ENCODE results near the gene MED15. TPM values are rescaled to one million over a fixed set of nuclear protein-coding genes. Genes with fewer than 3 reads are reported as not detected.
"Not testable (repeated sequence)": the region's sequence is repeated elsewhere in the genome, so short reads cannot be mapped to it uniquely, and the experiment has no call there.

MED15 gene
- total RNA-seq, 3 donors from 2014 or later: 36.6 to 53.1 (median 52.3) TPM

DNA sequence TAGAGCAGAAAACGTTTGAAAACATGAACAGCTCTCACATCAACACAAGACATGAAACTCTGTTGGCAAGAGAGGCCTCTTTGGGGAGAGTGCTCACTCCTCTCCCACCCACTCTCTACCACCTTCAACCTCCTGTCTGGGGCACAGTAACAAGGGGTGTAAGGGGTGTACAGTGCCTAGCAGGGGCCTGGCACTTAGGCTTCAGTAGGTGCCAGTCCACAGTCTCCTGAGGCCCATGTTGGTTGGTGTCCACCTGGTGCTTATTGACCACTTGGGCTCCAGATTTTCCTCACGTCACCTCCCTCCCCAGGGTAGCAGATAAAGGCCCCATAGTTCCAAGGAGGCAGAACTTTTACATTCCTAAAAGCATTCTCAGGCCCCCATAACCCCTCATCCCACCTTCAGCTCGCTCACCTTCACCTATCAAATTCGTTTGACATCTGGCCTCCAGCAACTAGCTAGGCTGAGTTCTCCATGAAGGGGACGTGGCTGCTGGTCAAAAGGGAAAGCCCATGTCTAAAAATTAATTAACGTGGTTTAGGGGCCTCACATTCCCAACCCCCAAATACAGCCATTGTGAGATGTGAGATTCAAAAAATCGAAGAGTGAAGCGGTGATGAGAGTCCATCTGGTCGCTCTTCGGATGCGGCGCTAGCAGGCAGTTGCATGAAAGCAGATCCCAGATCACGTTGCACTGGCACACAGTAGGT lies 712 bp upstream of the MED15 start:
- intact Hi-C loops (cut with DNase I; ENCODE audit: low total_unique reads): no loop called here
- H3K4me3 ChIP-seq: peak overlapping the region; percentile 85 to 96 (median 90)
- no peak for DNase-seq (ENCODE audit: low spot score in 2 of 2)
- H3K36me3 ChIP-seq: no peaks in the 10 kb centered on the region
- H3K27me3 ChIP-seq: no peaks in the 10 kb centered on the region
- H3K27ac ChIP-seq: peak overlapping the region; percentile 97 to 98
- no peaks in the 10 kb centered on the region for H3K9me3 ChIP-seq
- TF ChIP-seq, protein P1, sequence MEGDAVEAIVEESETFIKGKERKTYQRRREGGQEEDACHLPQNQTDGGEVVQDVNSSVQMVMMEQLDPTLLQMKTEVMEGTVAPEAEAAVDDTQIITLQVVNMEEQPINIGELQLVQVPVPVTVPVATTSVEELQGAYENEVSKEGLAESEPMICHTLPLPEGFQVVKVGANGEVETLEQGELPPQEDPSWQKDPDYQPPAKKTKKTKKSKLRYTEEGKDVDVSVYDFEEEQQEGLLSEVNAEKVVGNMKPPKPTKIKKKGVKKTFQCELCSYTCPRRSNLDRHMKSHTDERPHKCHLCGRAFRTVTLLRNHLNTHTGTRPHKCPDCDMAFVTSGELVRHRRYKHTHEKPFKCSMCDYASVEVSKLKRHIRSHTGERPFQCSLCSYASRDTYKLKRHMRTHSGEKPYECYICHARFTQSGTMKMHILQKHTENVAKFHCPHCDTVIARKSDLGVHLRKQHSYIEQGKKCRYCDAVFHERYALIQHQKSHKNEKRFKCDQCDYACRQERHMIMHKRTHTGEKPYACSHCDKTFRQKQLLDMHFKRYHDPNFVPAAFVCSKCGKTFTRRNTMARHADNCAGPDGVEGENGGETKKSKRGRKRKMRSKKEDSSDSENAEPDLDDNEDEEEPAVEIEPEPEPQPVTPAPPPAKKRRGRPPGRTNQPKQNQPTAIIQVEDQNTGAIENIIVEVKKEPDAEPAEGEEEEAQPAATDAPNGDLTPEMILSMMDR (IDR thresholded peaks at IDR 0.05): no peak
- no peak for TF ChIP-seq POLR2AphosphoS5 (IDR thresholded peaks at IDR 0.05)
- TF ChIP-seq POLR2A (IDR thresholded peaks at IDR 0.05): no peak
- H3K4me1 ChIP-seq: peaks cover 5 to 7% of the 10 kb centered on the region in 2 donors

DNA sequence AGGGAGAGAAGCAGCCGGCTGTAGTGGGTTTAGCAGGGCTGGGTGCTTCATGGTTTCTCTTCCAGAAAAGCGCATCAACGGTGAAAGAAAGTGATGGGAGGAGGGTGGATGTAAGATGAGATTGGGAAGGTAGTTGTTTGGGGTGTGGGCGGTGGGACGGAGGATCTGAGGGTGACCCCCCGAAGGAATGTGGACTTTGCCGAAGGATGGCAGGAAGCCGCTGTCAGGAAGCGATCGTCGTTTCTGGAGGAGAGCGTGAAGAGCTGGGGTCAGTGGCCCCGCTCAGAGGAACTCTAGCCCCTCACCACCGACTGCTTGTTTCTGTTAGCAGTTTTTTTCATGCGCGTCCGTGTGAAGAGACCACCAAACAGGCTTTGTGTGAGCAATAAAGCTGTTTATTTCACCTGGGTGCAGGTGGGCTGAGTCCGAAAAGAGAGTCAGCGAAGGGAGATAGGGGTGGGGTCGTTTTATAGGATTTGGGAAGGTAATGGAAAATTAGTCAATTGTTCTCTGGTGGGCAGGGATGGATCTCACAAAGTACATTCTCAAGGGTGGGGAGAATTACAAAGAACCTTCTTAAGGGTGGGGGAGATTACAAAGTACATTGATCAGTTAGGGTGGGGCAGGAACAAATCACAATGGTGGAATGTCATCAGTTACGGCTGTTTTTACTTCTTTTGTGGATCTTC lies 801 bp downstream of the MED15 start:
- H3K27me3 ChIP-seq; H3K4me1 ChIP-seq; DNase-seq (ENCODE audit: low spot score in 2 of 2); intact Hi-C loops (cut with DNase I; ENCODE audit: low total_unique reads); H3K9me3 ChIP-seq; H3K36me3 ChIP-seq: not testable (repeated sequence)
- Histone ChIP-seq H3K27ac (peak overlapping the region; percentile 97 to 98), H3K4me3 (peak overlapping the region; percentile 85 to 96 (median 90))

DNA sequence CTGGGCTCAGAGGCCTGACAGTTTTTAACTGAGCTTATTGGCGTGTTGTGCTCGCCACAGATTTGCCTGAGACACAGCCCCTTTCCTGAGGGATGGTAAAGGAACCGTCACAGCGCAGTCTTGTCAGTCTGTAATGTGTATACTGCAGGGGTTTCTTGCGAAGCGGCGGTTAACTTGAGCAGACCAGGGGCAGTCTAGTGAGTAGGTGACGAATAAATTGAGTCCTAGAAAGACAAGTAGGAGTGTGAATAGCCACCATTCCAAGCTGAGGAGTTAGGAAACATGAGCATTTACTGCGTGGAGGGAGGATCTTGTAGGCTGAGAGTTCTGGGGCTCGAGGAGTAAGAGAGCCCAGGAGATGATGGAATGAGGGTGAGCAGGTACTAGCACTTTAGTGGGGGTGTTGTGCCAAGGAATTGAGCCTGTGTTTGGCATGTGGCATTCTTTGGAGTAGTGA lies 1.4 kb downstream of the MED15 start:
- H3K36me3 ChIP-seq: no peaks in the 10 kb centered on the region
- no peak for DNase-seq (ENCODE audit: low spot score in 2 of 2)
- no peaks in the 10 kb centered on the region for H3K9me3 ChIP-seq
- peaks cover 5 to 7% of the 10 kb centered on the region in 2 donors for H3K4me1 ChIP-seq
- intact Hi-C loops (cut with DNase I; ENCODE audit: low total_unique reads): no loop called here
- H3K4me3 ChIP-seq: peak overlapping the region; percentile 85 to 96 (median 90)
- TF ChIP-seq, protein P1 (IDR thresholded peaks at IDR 0.05): no peak
- TF ChIP-seq POLR2A (IDR thresholded peaks at IDR 0.05): no peak
- TF ChIP-seq POLR2AphosphoS5 (IDR thresholded peaks at IDR 0.05): no peak
- H3K27me3 ChIP-seq: no peaks in the 10 kb centered on the region
- peak overlapping the region; percentile 97 to 98 for H3K27ac ChIP-seq

DNA sequence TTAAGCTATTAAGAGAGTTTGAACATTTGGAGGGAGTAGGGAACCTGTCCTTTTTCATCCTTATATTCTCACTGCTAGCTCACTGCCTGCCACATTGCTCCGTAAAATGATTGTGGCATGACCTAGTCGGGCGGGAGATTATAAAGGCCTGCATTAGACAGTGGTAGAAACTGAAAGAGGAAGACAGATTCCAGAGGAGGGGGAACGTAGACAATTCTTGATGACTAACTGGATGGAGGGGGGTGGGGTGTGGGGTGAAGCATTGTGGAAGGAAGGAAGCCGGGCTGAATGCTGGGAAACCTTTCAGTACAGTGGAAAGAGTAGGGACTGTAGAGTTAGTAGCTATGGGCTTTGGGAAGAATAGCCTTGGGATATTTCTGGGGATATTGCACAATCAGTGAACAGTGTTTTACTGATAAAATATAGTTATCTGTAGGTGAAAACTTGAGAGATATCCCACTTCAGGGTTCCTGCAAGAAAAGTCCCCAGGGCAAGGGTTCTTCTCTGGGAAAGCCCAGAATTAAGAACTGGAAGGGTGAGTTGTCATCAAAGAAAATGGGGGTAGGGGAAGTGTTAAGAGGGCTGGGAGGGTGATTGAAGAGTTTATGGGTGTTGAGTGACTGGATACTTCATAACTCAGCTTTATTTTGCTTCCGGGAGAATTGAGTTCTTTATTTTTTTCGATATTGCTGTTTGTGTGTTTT lies 2.1 kb downstream of the MED15 start:
- H3K27me3 ChIP-seq: no peaks in the 10 kb centered on the region
- H3K4me3 ChIP-seq: peak overlapping the region; percentile 85 to 96 (median 90)
- peak in 1 of 3 donors; percentile 55 for TF ChIP-seq POLR2AphosphoS5 (IDR thresholded peaks at IDR 0.05)
- TF ChIP-seq, protein P1 (IDR thresholded peaks at IDR 0.05): no peak
- no peak for TF ChIP-seq POLR2A (IDR thresholded peaks at IDR 0.05)
- peaks cover 5 to 7% of the 10 kb centered on the region in 2 donors for H3K4me1 ChIP-seq
- peak overlapping the region; percentile 97 to 98 for H3K27ac ChIP-seq
- no peaks in the 10 kb centered on the region for H3K9me3 ChIP-seq
- intact Hi-C loops (cut with DNase I; ENCODE audit: low total_unique reads): loop anchor here (10.0 kb wide), 1 partner anchor 65 kb away; no protein-coding TSS in a partner anchor
- DNase-seq (ENCODE audit: low spot score in 2 of 2): peak in 1 of 2 donors; percentile 73
- H3K36me3 ChIP-seq: no peaks in the 10 kb centered on the region

DNA sequence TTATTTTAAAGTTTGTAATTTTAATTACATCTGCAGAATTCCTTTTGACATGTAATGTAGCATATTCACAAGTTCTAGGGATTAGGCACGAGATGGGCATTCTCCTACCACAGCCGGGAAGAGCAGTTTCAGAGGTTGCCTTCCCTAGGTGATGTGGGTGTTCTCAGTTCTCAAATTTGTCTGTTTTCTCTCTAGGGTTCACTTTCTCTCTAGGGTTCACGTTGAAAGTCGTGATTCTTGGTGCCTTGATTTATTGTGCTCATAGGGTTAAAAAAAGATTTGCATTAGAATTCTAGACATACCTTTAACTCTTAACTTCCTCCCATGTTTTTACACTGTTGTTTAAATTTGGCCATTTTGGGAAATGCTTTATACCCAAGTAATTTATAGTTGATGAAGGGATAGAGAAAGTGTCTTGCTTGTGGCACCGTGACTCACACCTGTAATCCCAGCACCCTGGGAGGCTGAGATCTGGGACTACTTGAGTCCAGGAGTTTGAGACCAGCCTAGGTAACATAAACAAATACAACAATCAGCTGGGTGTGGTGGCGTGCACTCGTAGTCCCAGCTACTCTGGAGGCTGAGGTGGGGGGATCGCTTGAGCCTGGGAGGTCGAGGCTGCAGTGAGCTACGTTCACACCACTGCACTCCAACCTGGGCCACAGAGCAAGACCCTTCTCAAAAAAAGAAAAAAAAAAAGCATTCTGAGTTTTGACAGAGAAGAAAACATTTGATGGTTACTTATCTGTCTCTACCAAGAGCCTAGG lies 3.6 kb downstream of the MED15 start:
- intact Hi-C loops (cut with DNase I; ENCODE audit: low total_unique reads): loop anchor here (10.0 kb wide), 1 partner anchor 64 kb away; no protein-coding TSS in a partner anchor
- Histone ChIP-seq H3K4me1 (peaks cover 5 to 12% of the 10 kb centered on the region in 2 donors), H3K27ac (peak overlapping the region; percentile 97 to 98), H3K36me3 (no peaks in the 10 kb centered on the region), H3K27me3 (no peaks in the 10 kb centered on the region), H3K9me3 (no peaks in the 10 kb centered on the region), H3K4me3 (no peak overlapping the region)
- TF ChIP-seq POLR2A (IDR thresholded peaks at IDR 0.05) (no peak), POLR2AphosphoS5 (IDR thresholded peaks at IDR 0.05) (no peak)
- TF ChIP-seq, protein P1 (IDR thresholded peaks at IDR 0.05): no peak
- no peak for DNase-seq (ENCODE audit: low spot score in 2 of 2)
